ENCODE data around the gene RICTOR.

The RICTOR gene

GRCh38 chr5:39072925-39073766 is 1.1 kb downstream of the RICTOR start:
- Histone ChIP-seq H3K4me1 (ENCODE audit: control insufficient read depth in 1 of 2, insufficient read depth in 2 of 2, low read length in 2 of 2) (peaks cover 4 to 21% of the 10 kb centered on the region in 2 donors), H3K27ac (ENCODE audit: low read length) (peak overlapping the region; percentile 84), H3K4me3 (ENCODE audit: low read depth in 1 of 2, low read length in 2 of 2) (peak overlapping the region; percentile 68 to 70), H3K9me3 (ENCODE audit: control insufficient read depth in 1 of 2, low read length in 2 of 2) (no peaks in the 10 kb centered on the region), H3K27me3 (ENCODE audit: low read depth, low read length) (no peaks in the 10 kb centered on the region), H3K36me3 (ENCODE audit: control insufficient read depth in 1 of 2, insufficient read depth in 2 of 2, low read length in 2 of 2) (no peaks in the 10 kb centered on the region)

- Histone ChIP-seq H3K4me1 (ENCODE audit: control insufficient read depth in 1 of 2, insufficient read depth in 2 of 2, low read length in 2 of 2) (peaks cover 0 to 31% of the 10 kb centered on the region in 2 donors), H3K27ac (ENCODE audit: low read length) (no peak overlapping the region), H3K27me3 (ENCODE audit: low read depth, low read length) (no peaks in the 10 kb centered on the region), H3K36me3 (ENCODE audit: control insufficient read depth in 1 of 2, insufficient read depth in 2 of 2, low read length in 2 of 2) (peaks cover 0 to 15% of the 10 kb centered on the region in 2 donors), H3K9me3 (ENCODE audit: control insufficient read depth in 1 of 2, low read length in 2 of 2) (peaks cover 0 to 4% of the 10 kb centered on the region in 2 donors), H3K4me3 (ENCODE audit: low read depth in 1 of 2, low read length in 2 of 2) (no peak overlapping the region)
Observed at GRCh38 chr5:39068099-39068498, 6.1 kb downstream of the RICTOR start.

GRCh38 chr5:39064450-39064849 is 9.7 kb downstream of the RICTOR start:
- Histone ChIP-seq H3K9me3 (ENCODE audit: control insufficient read depth in 1 of 2, low read length in 2 of 2) (peaks cover 0 to 4% of the 10 kb centered on the region in 2 donors), H3K36me3 (ENCODE audit: control insufficient read depth in 1 of 2, insufficient read depth in 2 of 2, low read length in 2 of 2) (peaks cover 0 to 15% of the 10 kb centered on the region in 2 donors), H3K27ac (ENCODE audit: low read length) (no peak overlapping the region), H3K4me3 (ENCODE audit: low read depth in 1 of 2, low read length in 2 of 2) (no peak overlapping the region), H3K27me3 (ENCODE audit: low read depth, low read length) (no peaks in the 10 kb centered on the region), H3K4me1 (ENCODE audit: control insufficient read depth in 1 of 2, insufficient read depth in 2 of 2, low read length in 2 of 2) (peaks cover 5 to 27% of the 10 kb centered on the region in 2 donors)

GRCh38 chr5:39063037-39063436 is 11.2 kb downstream of the RICTOR start:
- Histone ChIP-seq H3K4me1 (ENCODE audit: control insufficient read depth in 1 of 2, insufficient read depth in 2 of 2, low read length in 2 of 2) (peaks cover 5 to 27% of the 10 kb centered on the region in 2 donors), H3K27ac (ENCODE audit: low read length) (peak overlapping the region; percentile 42)

GRCh38 chr5:39062530-39062929 is 11.7 kb downstream of the RICTOR start:
- peak overlapping the region; percentile 42 for H3K27ac ChIP-seq (ENCODE audit: low read length)
- peaks cover 0 to 15% of the 10 kb centered on the region in 2 donors for H3K36me3 ChIP-seq (ENCODE audit: control insufficient read depth in 1 of 2, insufficient read depth in 2 of 2, low read length in 2 of 2)
- H3K27me3 ChIP-seq (ENCODE audit: low read depth, low read length): no peaks in the 10 kb centered on the region
- peaks cover 5 to 27% of the 10 kb centered on the region in 2 donors for H3K4me1 ChIP-seq (ENCODE audit: control insufficient read depth in 1 of 2, insufficient read depth in 2 of 2, low read length in 2 of 2)
- H3K4me3 ChIP-seq (ENCODE audit: low read depth in 1 of 2, low read length in 2 of 2): no peak overlapping the region
- H3K9me3 ChIP-seq (ENCODE audit: control insufficient read depth in 1 of 2, low read length in 2 of 2): peaks cover 0 to 4% of the 10 kb centered on the region in 2 donors

More at GRCh38 chr5:39063037-39063436, 11.2 kb downstream of the RICTOR start:
- Histone ChIP-seq H3K36me3 (ENCODE audit: control insufficient read depth in 1 of 2, insufficient read depth in 2 of 2, low read length in 2 of 2) (peaks cover 0 to 15% of the 10 kb centered on the region in 2 donors), H3K9me3 (ENCODE audit: control insufficient read depth in 1 of 2, low read length in 2 of 2) (peaks cover 0 to 4% of the 10 kb centered on the region in 2 donors), H3K4me3 (ENCODE audit: low read depth in 1 of 2, low read length in 2 of 2) (no peak overlapping the region), H3K27me3 (ENCODE audit: low read depth, low read length) (no peaks in the 10 kb centered on the region)

- peaks cover 5 to 27% of the 10 kb centered on the region in 2 donors for H3K4me1 ChIP-seq (ENCODE audit: control insufficient read depth in 1 of 2, insufficient read depth in 2 of 2, low read length in 2 of 2)
Observed at GRCh38 chr5:39062104-39062503, 12.1 kb downstream of the RICTOR start.

GRCh38 chr5:39059064-39059463 is 15.1 kb downstream of the RICTOR start:
- H3K27me3 ChIP-seq (ENCODE audit: low read depth, low read length): no peaks in the 10 kb centered on the region
- H3K27ac ChIP-seq (ENCODE audit: low read length): no peak overlapping the region
- no peaks in the 10 kb centered on the region for H3K9me3 ChIP-seq (ENCODE audit: control insufficient read depth in 1 of 2, low read length in 2 of 2)
- H3K4me1 ChIP-seq (ENCODE audit: control insufficient read depth in 1 of 2, insufficient read depth in 2 of 2, low read length in 2 of 2): peaks cover 5 to 19% of the 10 kb centered on the region in 2 donors
- H3K4me3 ChIP-seq (ENCODE audit: low read depth in 1 of 2, low read length in 2 of 2): no peak overlapping the region
- H3K36me3 ChIP-seq (ENCODE audit: control insufficient read depth in 1 of 2, insufficient read depth in 2 of 2, low read length in 2 of 2): peaks cover 0 to 5% of the 10 kb centered on the region in 2 donors

More at GRCh38 chr5:39062104-39062503, 12.1 kb downstream of the RICTOR start:
- no peak overlapping the region for H3K27ac ChIP-seq (ENCODE audit: low read length)
- H3K36me3 ChIP-seq (ENCODE audit: control insufficient read depth in 1 of 2, insufficient read depth in 2 of 2, low read length in 2 of 2): peaks cover 0 to 15% of the 10 kb centered on the region in 2 donors
- H3K27me3 ChIP-seq (ENCODE audit: low read depth, low read length): no peaks in the 10 kb centered on the region
- no peak overlapping the region for H3K4me3 ChIP-seq (ENCODE audit: low read depth in 1 of 2, low read length in 2 of 2)
- H3K9me3 ChIP-seq (ENCODE audit: control insufficient read depth in 1 of 2, low read length in 2 of 2): peaks cover 0 to 4% of the 10 kb centered on the region in 2 donors

- Histone ChIP-seq H3K36me3 (ENCODE audit: control insufficient read depth in 1 of 2, insufficient read depth in 2 of 2, low read length in 2 of 2) (peaks cover 0 to 5% of the 10 kb centered on the region in 2 donors), H3K4me1 (ENCODE audit: control insufficient read depth in 1 of 2, insufficient read depth in 2 of 2, low read length in 2 of 2) (peaks cover 5 to 19% of the 10 kb centered on the region in 2 donors), H3K27ac (ENCODE audit: low read length) (peak overlapping the region; percentile 67), H3K27me3 (ENCODE audit: low read depth, low read length) (no peaks in the 10 kb centered on the region), H3K4me3 (ENCODE audit: low read depth in 1 of 2, low read length in 2 of 2) (peak overlapping the region; percentile 19 to 21), H3K9me3 (ENCODE audit: control insufficient read depth in 1 of 2, low read length in 2 of 2) (no peaks in the 10 kb centered on the region)
Observed at GRCh38 chr5:39058178-39058921, 15.8 kb downstream of the RICTOR start.

- Histone ChIP-seq H3K36me3 (ENCODE audit: control insufficient read depth in 1 of 2, insufficient read depth in 2 of 2, low read length in 2 of 2) (peaks cover 0 to 5% of the 10 kb centered on the region in 2 donors), H3K27me3 (ENCODE audit: low read depth, low read length) (no peaks in the 10 kb centered on the region), H3K27ac (ENCODE audit: low read length) (peak overlapping the region; percentile 67), H3K4me1 (ENCODE audit: control insufficient read depth in 1 of 2, insufficient read depth in 2 of 2, low read length in 2 of 2) (peaks cover 2 to 15% of the 10 kb centered on the region in 2 donors), H3K4me3 (ENCODE audit: low read depth in 1 of 2, low read length in 2 of 2) (peak overlapping the region; percentile 19 to 21), H3K9me3 (ENCODE audit: control insufficient read depth in 1 of 2, low read length in 2 of 2) (no peaks in the 10 kb centered on the region)
Observed at GRCh38 chr5:39057734-39058133, 16.5 kb downstream of the RICTOR start.

- no peak overlapping the region for H3K4me3 ChIP-seq (ENCODE audit: low read depth in 1 of 2, low read length in 2 of 2)
- no peak overlapping the region for H3K27ac ChIP-seq (ENCODE audit: low read length)
- H3K27me3 ChIP-seq (ENCODE audit: low read depth, low read length): no peaks in the 10 kb centered on the region
- H3K9me3 ChIP-seq (ENCODE audit: control insufficient read depth in 1 of 2, low read length in 2 of 2): no peaks in the 10 kb centered on the region
- H3K36me3 ChIP-seq (ENCODE audit: control insufficient read depth in 1 of 2, insufficient read depth in 2 of 2, low read length in 2 of 2): peaks cover 0 to 5% of the 10 kb centered on the region in 2 donors
- H3K4me1 ChIP-seq (ENCODE audit: control insufficient read depth in 1 of 2, insufficient read depth in 2 of 2, low read length in 2 of 2): peaks cover 0 to 5% of the 10 kb centered on the region in 2 donors
Observed at GRCh38 chr5:39055768-39056398, 18.3 kb downstream of the RICTOR start.

All from muscle layer of duodenum (tissue), 2 donors.